ENCODE results near the gene SRRD. TPM values are rescaled to one million over a fixed set of nuclear protein-coding genes. Genes with fewer than 3 reads are reported as not detected.
A peak's percentile ranks its signal among the peaks of the same experiment; 100 is the strongest.

The SRRD gene
- total RNA-seq, 2 experiments from 2014 or later = 17.9 to 19.1 TPM

DNA sequence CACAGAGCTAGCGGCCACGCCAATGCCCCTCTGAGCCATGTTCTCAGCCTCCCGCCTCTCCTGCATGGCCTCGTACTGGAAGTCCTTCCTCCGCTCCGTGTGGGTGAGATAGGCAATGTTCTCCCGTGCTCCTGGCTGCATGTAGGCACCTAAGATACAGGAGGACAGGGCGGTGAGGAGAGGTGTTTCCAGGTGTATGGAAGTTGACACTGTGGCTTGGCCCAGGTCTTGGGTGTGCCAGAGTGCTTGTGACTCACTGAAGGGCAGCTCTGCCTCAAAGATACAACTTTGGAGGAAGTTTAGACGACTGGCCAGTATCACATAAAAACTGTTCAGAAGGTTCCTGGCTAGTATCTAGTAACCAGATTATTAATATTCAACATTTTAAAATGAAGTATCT is 8.5 kb downstream of the SRRD start:
- peaks cover 62% of the 10 kb centered on the region for H3K36me3 Mint-ChIP-seq (ENCODE audit: low read depth)
- no peaks in the 10 kb centered on the region for H3K27me3 Mint-ChIP-seq
- H3K27ac Mint-ChIP-seq = no peak overlapping the region
- no peak overlapping the region for H3K4me3 Mint-ChIP-seq
- CTCF ChIA-PET = interaction anchor here (0.5 to 2.2 kb wide), 5 partner anchors 9 to 151 kb away, joined by 3 to 11 read pairs (median 4); no protein-coding TSS in a partner anchor
- peaks cover 12% of the 10 kb centered on the region for H3K4me1 Mint-ChIP-seq
- no peaks in the 10 kb centered on the region for H3K9me3 Mint-ChIP-seq
- no peak for DNase-seq
- POLR2A ChIA-PET = no interaction called here

DNA sequence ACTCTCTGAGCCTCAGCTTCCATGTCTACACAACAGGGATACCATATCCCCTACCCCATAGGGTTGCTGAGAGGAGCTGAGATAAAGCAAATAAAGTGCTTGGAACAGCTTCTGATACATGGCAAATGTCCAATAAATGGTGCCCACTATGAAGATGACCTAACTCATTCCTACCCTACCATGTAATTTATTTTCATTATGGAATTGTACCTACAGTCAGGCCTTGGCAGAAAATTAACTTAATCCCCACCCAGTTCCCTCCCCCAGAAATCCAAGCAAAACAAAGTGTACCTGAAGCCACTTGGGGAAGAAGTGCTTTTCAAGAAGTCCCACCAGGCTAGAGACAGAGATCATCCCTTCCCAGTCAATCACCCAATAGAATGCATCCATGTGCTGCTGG is 10.8 kb downstream of the SRRD start:
- Mint-ChIP-seq H3K27me3 (no peaks in the 10 kb centered on the region), H3K4me1 (peaks cover 12% of the 10 kb centered on the region), H3K27ac (no peak overlapping the region), H3K9me3 (no peaks in the 10 kb centered on the region), H3K4me3 (no peak overlapping the region), H3K36me3 (ENCODE audit: low read depth) (peaks cover 58% of the 10 kb centered on the region)
- CTCF ChIA-PET = interaction anchor here (0.7 to 1.7 kb wide), 4 partner anchors 8 to 171 kb away, joined by 3 to 6 read pairs (median 4); partner anchors contain the start of genes HPS4 and SRRD
- POLR2A ChIA-PET = interaction anchor here (0.6 kb wide), 1 partner anchor 27 kb away, joined by 4 read pairs; no protein-coding TSS in a partner anchor
- DNase-seq = no peak

DNA sequence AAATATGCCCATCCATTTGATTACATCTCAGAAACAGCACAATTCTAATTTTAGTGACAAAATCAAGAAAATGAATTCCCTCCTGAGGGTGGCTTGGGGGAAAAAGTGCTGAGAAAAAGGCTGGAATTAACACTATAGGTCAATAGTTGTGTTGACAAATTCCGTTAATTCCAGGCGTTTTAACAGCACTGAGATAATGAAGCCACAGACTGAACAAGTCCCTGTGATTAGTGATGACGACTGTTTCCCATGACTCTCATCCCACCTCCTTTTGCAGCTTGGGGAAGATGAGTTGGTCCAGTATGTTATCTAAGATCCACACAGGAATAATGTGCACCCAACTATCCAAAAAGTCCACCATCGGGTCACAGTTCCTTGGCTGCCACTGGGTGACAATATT is 12.8 kb downstream of the SRRD start:
- no peak for DNase-seq
- Mint-ChIP-seq H3K4me1 (peaks cover 12% of the 10 kb centered on the region), H3K9me3 (no peaks in the 10 kb centered on the region), H3K27me3 (no peaks in the 10 kb centered on the region), H3K4me3 (no peak overlapping the region), H3K27ac (no peak overlapping the region), H3K36me3 (ENCODE audit: low read depth) (peaks cover 64% of the 10 kb centered on the region)
- POLR2A ChIA-PET = no interaction called here
- CTCF ChIA-PET = no interaction called here

DNA sequence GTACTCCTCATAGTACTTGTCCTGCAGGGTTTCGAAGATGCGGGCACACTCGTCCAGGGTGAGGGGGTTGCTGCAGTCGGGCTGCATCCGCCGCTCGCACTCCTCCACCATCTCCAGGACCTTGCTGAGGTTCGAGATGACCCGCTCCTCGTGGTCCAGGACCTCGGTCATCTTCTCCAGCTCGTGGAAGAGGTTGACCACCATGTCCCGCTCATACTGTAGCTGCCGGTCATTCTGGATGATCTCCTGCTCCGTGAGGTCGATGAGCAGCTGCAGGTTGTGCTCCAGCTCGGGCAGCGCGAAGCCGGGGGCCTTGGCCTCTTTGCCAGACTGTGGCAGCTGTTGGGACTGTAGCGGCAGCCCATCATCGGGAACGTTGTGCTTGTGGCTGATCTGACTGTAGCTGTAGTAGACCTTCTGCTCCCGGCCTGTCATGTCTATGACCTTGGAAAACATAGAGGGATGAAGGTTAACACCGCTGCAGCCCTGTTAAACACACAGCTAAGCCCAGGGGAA is 15.6 kb downstream of the SRRD start:
- POLR2A ChIA-PET = interaction anchor here (1.1 kb wide), 1 partner anchor 15 kb away, joined by 7 read pairs; no protein-coding TSS in a partner anchor
- no peak overlapping the region for H3K4me3 Mint-ChIP-seq
- CTCF ChIA-PET = interaction anchor here (2.8 kb wide), 1 partner anchor 167 kb away, joined by 9 read pairs; no protein-coding TSS in a partner anchor
- H3K4me1 Mint-ChIP-seq = peaks cover 25% of the 10 kb centered on the region
- no peaks in the 10 kb centered on the region for H3K9me3 Mint-ChIP-seq
- peaks cover 70% of the 10 kb centered on the region for H3K36me3 Mint-ChIP-seq (ENCODE audit: low read depth)
- DNase-seq = no peak
- no peaks in the 10 kb centered on the region for H3K27me3 Mint-ChIP-seq
- H3K27ac Mint-ChIP-seq = no peak overlapping the region

DNA sequence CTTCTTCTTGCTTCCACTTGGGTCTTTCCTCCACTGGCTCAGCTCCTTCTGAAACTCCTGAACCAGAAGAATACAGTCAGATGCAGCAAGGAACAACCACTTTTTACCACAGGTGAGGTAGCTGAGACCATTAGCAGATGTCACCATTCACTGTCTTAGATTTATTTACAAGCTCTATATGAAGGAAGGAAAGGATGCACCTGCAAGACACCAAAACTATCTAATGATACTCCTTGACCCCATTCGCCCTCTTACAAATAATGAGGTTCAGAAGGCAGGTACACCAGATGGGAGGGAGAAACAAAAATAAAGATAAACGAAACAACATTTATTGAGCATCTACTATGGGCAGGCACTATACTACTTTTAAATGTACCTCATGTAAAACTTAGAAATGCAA is 18.3 kb downstream of the SRRD start:
- no peak overlapping the region for H3K27ac Mint-ChIP-seq
- ChIA-PET POLR2A (no interaction called here), CTCF (interaction anchor here (0.8 to 3.0 kb wide), 8 partner anchors 9 to 60 kb away, joined by 3 to 23 read pairs (median 4); partner anchors contain the start of genes HPS4, SRRD and TFIP11)
- no peak overlapping the region for H3K4me3 Mint-ChIP-seq
- H3K4me1 Mint-ChIP-seq = peaks cover 28% of the 10 kb centered on the region
- no peaks in the 10 kb centered on the region for H3K9me3 Mint-ChIP-seq
- no peaks in the 10 kb centered on the region for H3K27me3 Mint-ChIP-seq
- DNase-seq = no peak
- peaks cover 72% of the 10 kb centered on the region for H3K36me3 Mint-ChIP-seq (ENCODE audit: low read depth)

DNA sequence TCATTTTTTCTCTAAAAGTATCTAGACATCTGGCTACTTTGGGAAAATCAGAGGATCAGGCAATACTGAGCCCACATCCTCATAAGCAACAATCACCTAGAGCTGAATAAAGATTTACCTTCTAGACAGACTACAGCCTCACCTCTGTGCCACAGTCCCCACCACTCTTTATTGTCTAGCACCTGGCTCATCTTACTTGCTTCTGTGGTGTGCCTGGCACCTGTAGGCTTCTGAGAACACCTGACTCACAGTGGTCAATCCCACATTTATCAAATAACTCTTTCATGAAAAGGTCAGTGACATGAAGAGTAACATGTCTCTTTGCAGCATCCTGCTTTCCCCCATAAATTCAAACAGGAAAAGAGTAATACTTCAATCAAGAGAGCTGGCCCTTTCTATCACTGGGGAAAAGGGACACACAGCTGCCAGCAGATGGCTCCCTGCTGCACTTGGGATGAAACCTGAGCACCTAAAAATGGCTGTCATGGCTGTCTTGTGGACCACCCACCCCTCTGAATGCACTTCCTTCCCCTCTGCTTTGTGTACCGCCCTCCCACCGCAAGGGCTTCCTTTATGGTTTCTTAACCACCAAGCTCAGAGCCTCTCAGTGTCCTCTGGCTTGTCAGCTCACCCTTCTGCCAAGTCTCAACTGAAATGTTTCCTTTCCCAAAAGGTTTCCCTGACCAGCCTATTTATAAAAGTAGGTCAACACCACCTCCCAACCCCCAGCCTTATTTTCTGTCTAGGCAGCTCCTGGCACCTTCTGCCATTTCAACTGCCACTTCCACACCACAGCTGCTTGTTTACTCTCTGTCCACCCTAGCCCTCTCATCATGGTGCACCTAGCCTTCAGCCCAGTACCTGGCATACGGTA is 19.2 kb downstream of the SRRD start:
- Mint-ChIP-seq H3K27ac (peak overlapping the region; percentile 84), H3K27me3 (no peaks in the 10 kb centered on the region), H3K4me3 (peak overlapping the region; percentile 41), H3K4me1 (peaks cover 28% of the 10 kb centered on the region), H3K36me3 (ENCODE audit: low read depth) (peaks cover 68% of the 10 kb centered on the region), H3K9me3 (no peaks in the 10 kb centered on the region)
- peak; percentile 84 for DNase-seq
- CTCF ChIA-PET = interaction anchor here (0.6 to 3.0 kb wide), 24 partner anchors 8 to 176 kb away, joined by 3 to 23 read pairs (median 4); partner anchors contain the start of genes HPS4, SRRD and TFIP11
- POLR2A ChIA-PET = no interaction called here

DNA sequence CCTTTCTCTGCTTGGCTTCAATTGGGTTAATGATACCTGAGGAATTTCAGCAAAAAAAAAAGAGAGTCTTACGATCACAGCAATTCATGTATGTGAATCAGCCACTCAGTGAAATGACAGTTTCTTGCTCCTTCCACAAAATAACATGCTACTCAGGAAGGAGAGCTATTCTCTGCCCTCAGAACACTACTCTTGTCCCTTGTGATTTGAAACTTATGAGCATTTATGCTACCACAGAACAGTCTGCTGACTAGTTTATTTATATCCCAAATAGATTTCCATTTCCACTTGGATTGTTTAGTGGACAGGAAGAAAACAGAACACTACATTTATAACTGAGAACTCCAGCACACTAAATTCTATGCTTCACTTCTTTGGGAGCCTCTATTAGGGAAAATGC is 20.1 kb downstream of the SRRD start:
- Mint-ChIP-seq H3K4me1 (peaks cover 28% of the 10 kb centered on the region), H3K27me3 (no peaks in the 10 kb centered on the region), H3K4me3 (no peak overlapping the region), H3K36me3 (ENCODE audit: low read depth) (peaks cover 67% of the 10 kb centered on the region), H3K9me3 (no peaks in the 10 kb centered on the region), H3K27ac (peak overlapping the region; percentile 84)
- CTCF ChIA-PET = interaction anchor here (0.7 to 3.0 kb wide), 19 partner anchors 9 to 175 kb away, joined by 3 to 23 read pairs (median 4); partner anchors contain the start of genes HPS4, SRRD and TFIP11
- POLR2A ChIA-PET = no interaction called here
- DNase-seq = no peak

DNA sequence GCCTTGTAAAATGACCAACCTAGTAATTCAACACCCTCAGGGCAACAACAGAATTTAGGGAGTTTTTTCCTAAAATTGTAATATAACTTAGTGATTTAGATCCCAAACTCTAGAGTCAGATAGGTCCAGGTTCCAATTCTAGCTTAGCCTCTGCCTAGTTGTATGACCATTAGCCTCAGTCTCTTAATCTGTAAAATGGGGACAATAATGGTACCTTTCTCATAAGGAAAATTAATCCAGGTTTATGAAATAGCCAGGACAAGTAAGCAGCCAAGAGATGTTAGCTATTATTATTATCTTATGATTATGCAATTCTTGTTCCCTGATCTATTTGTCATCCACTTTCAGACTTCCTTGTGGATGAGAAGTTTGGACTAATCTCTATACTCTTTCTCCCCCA is 24.5 kb downstream of the SRRD start:
- H3K4me3 Mint-ChIP-seq = no peak overlapping the region
- ChIA-PET CTCF (interaction anchor here (1.3 kb wide), 1 partner anchor 134 kb away, joined by 4 read pairs; no protein-coding TSS in a partner anchor), POLR2A (no interaction called here)
- H3K36me3 Mint-ChIP-seq (ENCODE audit: low read depth) = peaks cover 53% of the 10 kb centered on the region
- H3K27me3 Mint-ChIP-seq = no peaks in the 10 kb centered on the region
- no peaks in the 10 kb centered on the region for H3K9me3 Mint-ChIP-seq
- no peak overlapping the region for H3K27ac Mint-ChIP-seq
- peaks cover 46% of the 10 kb centered on the region for H3K4me1 Mint-ChIP-seq
- no peak for DNase-seq

DNA sequence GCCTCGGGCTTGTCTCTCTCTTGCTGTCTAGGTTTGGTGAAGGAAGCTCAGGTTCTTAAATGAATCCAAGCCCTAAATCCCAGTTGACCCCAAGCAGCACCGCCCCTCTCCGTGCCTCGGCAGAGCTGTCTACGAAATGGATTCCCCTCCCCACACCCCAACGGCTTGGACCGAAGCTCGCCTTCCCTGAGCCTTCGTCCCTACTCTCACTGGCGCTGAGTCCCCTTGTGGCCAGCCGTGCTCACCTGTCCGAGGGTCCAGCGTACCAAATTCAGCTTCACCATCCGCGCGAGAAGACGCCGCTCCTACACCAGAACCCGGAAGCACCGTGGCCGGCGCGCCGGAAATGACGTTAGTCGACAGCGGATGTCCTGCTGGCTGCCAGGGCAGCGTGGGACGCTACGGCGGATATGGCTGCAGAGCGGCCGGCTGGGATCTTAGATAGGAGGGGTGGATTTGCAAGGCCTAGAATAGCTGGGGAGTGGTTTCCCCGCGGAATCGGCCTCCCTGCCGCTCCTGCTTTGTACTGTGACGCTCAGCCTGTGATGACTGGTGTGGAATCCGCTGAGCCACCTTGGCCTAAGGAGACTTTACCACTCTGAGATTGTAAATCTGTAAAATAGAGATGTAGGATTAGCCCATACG is 28.6 kb downstream of the SRRD start, which contains the start of gene TFIP11:
TSS of gene TFIP11 (minus strand) at position 325 of the 645 bp plus-strand sequence. CDS start 2,201 bp downstream, outside the sequence.
- peak within 1 kb of the TSS; percentile 93 for H3K4me3 Mint-ChIP-seq
- peak; percentile 95 for DNase-seq
- H3K27me3 Mint-ChIP-seq = no peaks in the 10 kb centered on the region
- peak within 1 kb of the TSS; percentile 98 for H3K27ac Mint-ChIP-seq
- no peaks in the 10 kb centered on the region for H3K9me3 Mint-ChIP-seq
- POLR2A ChIA-PET = no interaction called here
- CTCF ChIA-PET = interaction anchor here (0.8 to 2.2 kb wide), 7 partner anchors 9 to 38 kb away, joined by 3 to 9 read pairs (median 3); no protein-coding TSS in a partner anchor
- H3K36me3 Mint-ChIP-seq (ENCODE audit: low read depth) = peaks cover 25% of the 10 kb centered on the region
- peaks cover 42% of the 10 kb centered on the region for H3K4me1 Mint-ChIP-seq

DNA sequence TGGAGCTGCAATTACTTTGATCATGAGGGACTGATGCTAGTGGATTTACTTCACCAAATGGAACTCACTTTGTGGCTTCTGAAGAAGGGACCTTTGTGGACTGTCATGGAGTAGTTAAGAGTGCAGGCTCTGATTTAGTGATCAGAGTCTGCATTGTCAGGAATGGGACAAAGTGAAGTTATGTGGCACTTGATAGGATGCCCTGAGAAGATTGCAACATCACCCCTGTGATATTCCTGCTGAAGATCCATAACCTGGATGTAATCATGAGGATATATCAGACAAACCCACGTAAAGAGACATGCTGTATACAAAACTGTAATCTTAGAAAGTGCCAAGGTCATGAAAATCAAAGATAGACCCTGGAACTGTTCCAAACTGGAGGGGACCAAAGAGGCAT is 30.2 kb downstream of the SRRD start:
- ChIA-PET CTCF (interaction anchor here (1.1 to 2.2 kb wide), 3 partner anchors 11 to 36 kb away, joined by 3 to 9 read pairs (median 3); partner anchors contain the start of genes HPS4 and SRRD), POLR2A (no interaction called here)
- Mint-ChIP-seq H3K9me3 (no peaks in the 10 kb centered on the region), H3K27ac (no peak overlapping the region), H3K27me3 (no peaks in the 10 kb centered on the region), H3K4me1 (peaks cover 42% of the 10 kb centered on the region), H3K4me3 (peak overlapping the region; percentile 93), H3K36me3 (ENCODE audit: low read depth) (peaks cover 19% of the 10 kb centered on the region)
- DNase-seq = no peak

DNA sequence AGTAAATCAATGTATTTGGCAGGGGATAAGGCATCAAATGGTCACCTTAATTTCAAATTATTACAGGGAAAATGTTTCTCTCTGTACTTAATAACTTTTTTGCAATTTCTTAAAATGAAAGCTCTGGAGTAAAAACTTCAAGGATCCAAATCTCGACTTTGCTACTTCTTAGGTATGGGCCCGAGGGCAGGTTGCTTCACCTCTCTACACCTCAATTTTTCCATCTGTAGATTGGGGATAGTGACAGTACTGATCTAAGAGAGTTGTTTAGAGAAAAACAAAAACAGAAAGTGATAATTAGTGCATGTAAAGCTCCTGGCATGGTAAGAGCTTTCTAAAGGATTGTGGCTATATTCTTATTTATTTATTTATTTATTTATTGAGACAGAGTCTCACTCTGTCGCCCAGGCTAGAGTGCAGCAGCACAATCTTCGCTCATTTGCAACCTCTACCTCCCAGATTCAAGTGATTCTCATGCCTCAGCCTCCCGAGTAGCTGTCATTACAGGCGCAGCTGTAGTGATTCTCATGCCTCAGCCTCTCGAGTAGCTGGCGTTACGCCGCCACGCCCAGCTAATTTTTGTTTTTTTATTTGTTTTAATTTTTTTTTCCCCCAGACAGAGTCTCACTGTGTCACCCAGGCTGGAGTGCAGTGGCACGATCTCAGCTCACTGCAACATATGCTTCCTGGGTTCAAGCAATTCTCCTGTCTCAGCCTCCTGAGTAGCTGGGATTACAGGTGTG is 30.9 kb downstream of the SRRD start:
- Mint-ChIP-seq H3K27me3 (no peaks in the 10 kb centered on the region), H3K4me3 (no peak overlapping the region), H3K9me3 (no peaks in the 10 kb centered on the region), H3K4me1 (peaks cover 36% of the 10 kb centered on the region), H3K36me3 (ENCODE audit: low read depth) (peaks cover 13% of the 10 kb centered on the region), H3K27ac (no peak overlapping the region)
- POLR2A ChIA-PET = no interaction called here
- no peak for DNase-seq
- CTCF ChIA-PET = interaction anchor here (0.7 to 1.3 kb wide), 2 partner anchors 30 to 722 kb away, joined by 3 read pairs; partner anchors contain the start of genes HPS4 and SRRD

DNA sequence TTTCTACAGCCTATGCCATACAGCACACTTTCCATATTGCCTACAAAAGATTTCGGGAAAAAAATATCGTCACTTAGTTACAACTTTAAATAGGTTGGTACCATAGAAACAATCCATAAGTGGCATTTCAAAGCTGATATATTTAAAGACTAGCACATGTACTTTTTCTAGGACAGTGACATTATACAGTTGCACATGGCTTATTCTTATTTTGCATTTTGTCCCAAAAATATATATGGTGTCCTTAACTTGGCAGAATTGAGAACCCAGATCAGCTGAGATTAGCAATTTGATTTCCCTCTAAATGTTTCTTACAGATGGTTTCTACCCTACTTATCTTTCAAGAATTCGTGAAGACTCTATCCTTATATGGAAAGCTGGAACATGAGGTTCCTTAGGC is 32.3 kb downstream of the SRRD start:
- ChIA-PET CTCF (interaction anchor here (0.6 to 1.4 kb wide), 7 partner anchors 9 to 157 kb away, joined by 3 to 10 read pairs (median 4); no protein-coding TSS in a partner anchor), POLR2A (no interaction called here)
- H3K4me1 Mint-ChIP-seq = peaks cover 30% of the 10 kb centered on the region
- peaks cover 7% of the 10 kb centered on the region for H3K36me3 Mint-ChIP-seq (ENCODE audit: low read depth)
- DNase-seq = no peak
- no peaks in the 10 kb centered on the region for H3K9me3 Mint-ChIP-seq
- no peak overlapping the region for H3K27ac Mint-ChIP-seq
- no peak overlapping the region for H3K4me3 Mint-ChIP-seq
- H3K27me3 Mint-ChIP-seq = no peaks in the 10 kb centered on the region
